GM23248 (cell line): ENCODE measurements around the gene ZNF768.

ENCODE experiments used
- EZH2 ChIP-seq: fragments of 200-600 bp; sonication (generic); IDR thresholded peaks from 2 replicates; pipeline ENCODE4 v1.6.1; 2018; ENCODE audit warnings: antibody characterized with exemption, mild to moderate bottlenecking; ENCODE audit not compliant: insufficient read depth, poor library complexity, severe bottlenecking
- EZH2phosphoT487 ChIP-seq: fragments of 200-600 bp; sonication (generic); IDR thresholded peaks from 2 replicates; pipeline ENCODE4 v1.6.1; 2018; ENCODE audit warnings: antibody characterized with exemption, moderate library complexity, mild to moderate bottlenecking, low read depth; ENCODE audit not compliant: insufficient read depth

- TF ChIP-seq EZH2 (no peak), EZH2phosphoT487 (no peak)
Observed at GRCh38 chr16:30481381-30481780, 45.0 kb downstream of the ZNF768 start.
